ENCODE measurements around the gene FNDC3A. TPM values are rescaled to one million over a fixed set of nuclear protein-coding genes. Genes with fewer than 3 reads are reported as not detected.

The FNDC3A gene
- total RNA-seq, 1 experiment from 2014 or later = 24.3 TPM

DNA sequence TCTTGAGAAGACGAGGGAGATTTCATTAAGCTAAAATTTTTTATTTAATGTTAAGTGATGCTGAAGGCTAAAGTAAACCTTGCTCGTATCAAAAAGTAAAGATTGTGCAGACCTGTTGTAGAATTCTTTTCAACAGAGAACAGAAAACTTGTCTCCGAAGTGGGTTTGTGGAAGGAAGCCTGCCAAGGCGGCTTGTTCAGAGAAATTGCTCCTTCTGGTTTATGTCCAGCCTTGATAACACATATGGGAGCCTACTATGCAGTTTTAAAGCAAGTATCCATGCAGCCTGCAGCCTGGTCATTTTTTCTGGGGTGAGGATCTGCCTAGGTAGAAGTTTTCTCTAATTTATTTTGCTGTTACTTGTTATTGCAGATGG, 245.9 kb downstream of the FNDC3A start:
- in situ Hi-C loops (cut with HindIII; ENCODE audit: low pct_unique_long_range_greater_than_20kb, low sequenced_read_pairs) (no loop called here), intact Hi-C loops (cut with micrococcal nuclease; ENCODE audit: unreplicated experiment) (no loop called here)
- no peaks in the 10 kb centered on the region for H3K4me1 ChIP-seq (ENCODE audit: control insufficient read depth, insufficient read depth, low read length)
- ChIA-PET POLR2A (no interaction called here), CTCF (no interaction called here)
- no TSS peak for BruUV-seq (replicated peaks)
- no peaks in the 10 kb centered on the region for H3K27me3 ChIP-seq (ENCODE audit: control insufficient read depth, insufficient read depth, low read length)
- ATAC-seq (no peak), DNase-seq (ENCODE audit: low read depth, low spot score) (no peak)
- no peak overlapping the region for H3K4me3 ChIP-seq (ENCODE audit: low read depth in 2 of 2, low read length in 2 of 2)
- H3K27ac ChIP-seq (ENCODE audit: low read length) = no peak overlapping the region
- TF ChIP-seq SIN3A (IDR thresholded peaks at IDR 0.05; ENCODE audit: borderline replicate concordance, insufficient read depth, low read depth, low read length) (no peak), POLR2AphosphoS5 (IDR thresholded peaks at IDR 0.05; ENCODE audit: low read depth, low read length) (no peak), TCF7L2 (IDR thresholded peaks at IDR 0.05; ENCODE audit: low read depth, low read length) (no peak)
- TF ChIP-seq, protein P1, sequence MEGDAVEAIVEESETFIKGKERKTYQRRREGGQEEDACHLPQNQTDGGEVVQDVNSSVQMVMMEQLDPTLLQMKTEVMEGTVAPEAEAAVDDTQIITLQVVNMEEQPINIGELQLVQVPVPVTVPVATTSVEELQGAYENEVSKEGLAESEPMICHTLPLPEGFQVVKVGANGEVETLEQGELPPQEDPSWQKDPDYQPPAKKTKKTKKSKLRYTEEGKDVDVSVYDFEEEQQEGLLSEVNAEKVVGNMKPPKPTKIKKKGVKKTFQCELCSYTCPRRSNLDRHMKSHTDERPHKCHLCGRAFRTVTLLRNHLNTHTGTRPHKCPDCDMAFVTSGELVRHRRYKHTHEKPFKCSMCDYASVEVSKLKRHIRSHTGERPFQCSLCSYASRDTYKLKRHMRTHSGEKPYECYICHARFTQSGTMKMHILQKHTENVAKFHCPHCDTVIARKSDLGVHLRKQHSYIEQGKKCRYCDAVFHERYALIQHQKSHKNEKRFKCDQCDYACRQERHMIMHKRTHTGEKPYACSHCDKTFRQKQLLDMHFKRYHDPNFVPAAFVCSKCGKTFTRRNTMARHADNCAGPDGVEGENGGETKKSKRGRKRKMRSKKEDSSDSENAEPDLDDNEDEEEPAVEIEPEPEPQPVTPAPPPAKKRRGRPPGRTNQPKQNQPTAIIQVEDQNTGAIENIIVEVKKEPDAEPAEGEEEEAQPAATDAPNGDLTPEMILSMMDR (IDR thresholded peaks at IDR 0.05) = no peak
- TF ChIP-seq, protein P2, sequence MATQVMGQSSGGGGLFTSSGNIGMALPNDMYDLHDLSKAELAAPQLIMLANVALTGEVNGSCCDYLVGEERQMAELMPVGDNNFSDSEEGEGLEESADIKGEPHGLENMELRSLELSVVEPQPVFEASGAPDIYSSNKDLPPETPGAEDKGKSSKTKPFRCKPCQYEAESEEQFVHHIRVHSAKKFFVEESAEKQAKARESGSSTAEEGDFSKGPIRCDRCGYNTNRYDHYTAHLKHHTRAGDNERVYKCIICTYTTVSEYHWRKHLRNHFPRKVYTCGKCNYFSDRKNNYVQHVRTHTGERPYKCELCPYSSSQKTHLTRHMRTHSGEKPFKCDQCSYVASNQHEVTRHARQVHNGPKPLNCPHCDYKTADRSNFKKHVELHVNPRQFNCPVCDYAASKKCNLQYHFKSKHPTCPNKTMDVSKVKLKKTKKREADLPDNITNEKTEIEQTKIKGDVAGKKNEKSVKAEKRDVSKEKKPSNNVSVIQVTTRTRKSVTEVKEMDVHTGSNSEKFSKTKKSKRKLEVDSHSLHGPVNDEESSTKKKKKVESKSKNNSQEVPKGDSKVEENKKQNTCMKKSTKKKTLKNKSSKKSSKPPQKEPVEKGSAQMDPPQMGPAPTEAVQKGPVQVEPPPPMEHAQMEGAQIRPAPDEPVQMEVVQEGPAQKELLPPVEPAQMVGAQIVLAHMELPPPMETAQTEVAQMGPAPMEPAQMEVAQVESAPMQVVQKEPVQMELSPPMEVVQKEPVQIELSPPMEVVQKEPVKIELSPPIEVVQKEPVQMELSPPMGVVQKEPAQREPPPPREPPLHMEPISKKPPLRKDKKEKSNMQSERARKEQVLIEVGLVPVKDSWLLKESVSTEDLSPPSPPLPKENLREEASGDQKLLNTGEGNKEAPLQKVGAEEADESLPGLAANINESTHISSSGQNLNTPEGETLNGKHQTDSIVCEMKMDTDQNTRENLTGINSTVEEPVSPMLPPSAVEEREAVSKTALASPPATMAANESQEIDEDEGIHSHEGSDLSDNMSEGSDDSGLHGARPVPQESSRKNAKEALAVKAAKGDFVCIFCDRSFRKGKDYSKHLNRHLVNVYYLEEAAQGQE (IDR thresholded peaks at IDR 0.05; ENCODE audit: insufficient read depth in 1 of 2, low read depth in 2 of 2, low read length in 1 of 2) = no peak
- H3K36me3 ChIP-seq (ENCODE audit: control insufficient read depth, insufficient read depth, low read length) = no peaks in the 10 kb centered on the region
- H3K9me3 ChIP-seq (ENCODE audit: control insufficient read depth, insufficient read depth, low read depth, low read length) = no peaks in the 10 kb centered on the region

DNA sequence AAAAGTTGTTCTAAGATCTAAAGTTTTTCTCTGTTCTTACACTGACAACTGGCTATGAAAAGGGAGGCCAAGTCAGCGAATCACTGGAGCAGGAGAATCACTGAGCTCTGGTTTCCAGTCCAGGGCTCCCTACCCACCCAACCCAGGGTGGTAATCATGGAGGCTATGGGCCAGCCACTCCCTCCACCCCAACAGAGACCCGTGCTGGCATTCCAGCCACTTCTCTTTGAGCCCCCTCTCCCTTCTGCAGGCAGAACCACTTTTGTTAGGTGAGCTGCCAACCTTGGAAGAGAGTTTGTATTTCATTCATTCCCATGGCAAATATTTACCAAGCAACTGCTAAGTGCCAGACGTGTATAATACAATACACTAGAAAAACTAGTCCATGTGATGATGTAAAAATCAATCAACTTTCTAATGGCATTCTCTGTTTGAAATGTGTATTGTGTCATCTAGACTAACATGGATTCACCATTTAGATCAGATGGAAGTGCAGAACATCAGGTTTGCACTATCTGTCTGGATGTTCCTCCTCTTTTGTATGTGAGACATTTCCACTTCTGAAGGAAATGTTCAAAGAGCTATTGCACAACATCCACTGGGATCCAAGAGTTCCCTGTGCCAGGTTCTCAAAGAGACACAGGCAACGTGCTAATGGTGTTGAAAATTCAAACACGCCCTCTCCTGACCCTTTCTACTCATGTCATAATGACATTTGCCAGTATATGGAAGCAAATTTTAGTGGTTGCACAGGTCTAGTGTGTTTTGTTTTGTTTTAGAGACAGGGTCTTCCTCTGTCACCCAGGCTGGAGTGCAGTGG, 249.7 kb downstream of the FNDC3A start:
- Histone ChIP-seq H3K36me3 (ENCODE audit: control insufficient read depth, insufficient read depth, low read length) (no peaks in the 10 kb centered on the region), H3K4me3 (ENCODE audit: low read depth in 2 of 2, low read length in 2 of 2) (no peak overlapping the region), H3K9me3 (ENCODE audit: control insufficient read depth, insufficient read depth, low read depth, low read length) (no peaks in the 10 kb centered on the region), H3K27ac (ENCODE audit: low read length) (no peak overlapping the region), H3K27me3 (ENCODE audit: control insufficient read depth, insufficient read depth, low read length) (no peaks in the 10 kb centered on the region), H3K4me1 (ENCODE audit: control insufficient read depth, insufficient read depth, low read length) (no peaks in the 10 kb centered on the region)
- no peak for TF ChIP-seq TCF7L2 (IDR thresholded peaks at IDR 0.05; ENCODE audit: low read depth, low read length)
- no peak for TF ChIP-seq SIN3A (IDR thresholded peaks at IDR 0.05; ENCODE audit: borderline replicate concordance, insufficient read depth, low read depth, low read length)
- TF ChIP-seq, protein P1 (IDR thresholded peaks at IDR 0.05) = no peak
- TF ChIP-seq, protein P2 (IDR thresholded peaks at IDR 0.05; ENCODE audit: insufficient read depth in 1 of 2, low read depth in 2 of 2, low read length in 1 of 2) = no peak
- TF ChIP-seq POLR2AphosphoS5 (IDR thresholded peaks at IDR 0.05; ENCODE audit: low read depth, low read length) = no peak
- BruUV-seq (replicated peaks) = no TSS peak
- DNase-seq (ENCODE audit: low read depth, low spot score) = no peak
- intact Hi-C loops (cut with micrococcal nuclease; ENCODE audit: unreplicated experiment) (no loop called here), in situ Hi-C loops (cut with HindIII; ENCODE audit: low pct_unique_long_range_greater_than_20kb, low sequenced_read_pairs) (no loop called here)
- ATAC-seq = no peak
- POLR2A ChIA-PET = no interaction called here
- CTCF ChIA-PET = no interaction called here
